Type B pancreatic cell (in vitro differentiated cells): ENCODE data around the gene NDNF. TPM values are rescaled to one million over a fixed set of nuclear protein-coding genes. Genes with fewer than 3 reads are reported as not detected.

Experiments used
- DNase-seq: peaks from one replicate; pipeline ENCODE4 v3.0.0; 2021; ENCODE audit warnings: mixed read lengths; ENCODE audit not compliant: unreplicated experiment; ENCODE audit errors: extremely low spot score
- H3K27ac Mint-ChIP-seq: 2 replicates; pipeline ENCODE4 v1.8.0; 2021; ENCODE audit warnings: mild to moderate bottlenecking, mixed read lengths
- H3K27me3 Mint-ChIP-seq: 2 replicates; pipeline ENCODE4 v1.8.0; 2021; ENCODE audit warnings: mixed read lengths
- H3K36me3 Mint-ChIP-seq: 2 replicates; pipeline ENCODE4 v1.8.0; 2021; ENCODE audit warnings: mixed read lengths
- H3K4me1 Mint-ChIP-seq: one replicate; pipeline ENCODE4 v1.8.0; 2021; ENCODE audit warnings: mixed read lengths; ENCODE audit not compliant: unreplicated experiment
- H3K4me3 Mint-ChIP-seq: 2 replicates; pipeline ENCODE4 v1.8.0; 2021; ENCODE audit warnings: mild to moderate bottlenecking, mixed read lengths
- H3K9me3 Mint-ChIP-seq: 2 replicates; pipeline ENCODE4 v1.8.0; 2021; ENCODE audit warnings: mixed read lengths
- total RNA-seq: library from RNA; stranded (reverse); gene quantifications from 2 replicates; pipeline ENCODE4 v1.2.1, GENCODE V29; 2021; ENCODE audit warnings: low replicate concordance
- TF ChIP-seq, protein P1 (sequence below): fragments of 200-600 bp; sonication (generic); conservative IDR thresholded peaks from 2 replicates; pipeline ENCODE4 v1.5.0; 2021; ENCODE audit warnings: antibody characterized with exemption, mild to moderate bottlenecking

The NDNF gene
- total RNA-seq, 1 donor from 2014 or later, result 14.6 TPM

DNA sequence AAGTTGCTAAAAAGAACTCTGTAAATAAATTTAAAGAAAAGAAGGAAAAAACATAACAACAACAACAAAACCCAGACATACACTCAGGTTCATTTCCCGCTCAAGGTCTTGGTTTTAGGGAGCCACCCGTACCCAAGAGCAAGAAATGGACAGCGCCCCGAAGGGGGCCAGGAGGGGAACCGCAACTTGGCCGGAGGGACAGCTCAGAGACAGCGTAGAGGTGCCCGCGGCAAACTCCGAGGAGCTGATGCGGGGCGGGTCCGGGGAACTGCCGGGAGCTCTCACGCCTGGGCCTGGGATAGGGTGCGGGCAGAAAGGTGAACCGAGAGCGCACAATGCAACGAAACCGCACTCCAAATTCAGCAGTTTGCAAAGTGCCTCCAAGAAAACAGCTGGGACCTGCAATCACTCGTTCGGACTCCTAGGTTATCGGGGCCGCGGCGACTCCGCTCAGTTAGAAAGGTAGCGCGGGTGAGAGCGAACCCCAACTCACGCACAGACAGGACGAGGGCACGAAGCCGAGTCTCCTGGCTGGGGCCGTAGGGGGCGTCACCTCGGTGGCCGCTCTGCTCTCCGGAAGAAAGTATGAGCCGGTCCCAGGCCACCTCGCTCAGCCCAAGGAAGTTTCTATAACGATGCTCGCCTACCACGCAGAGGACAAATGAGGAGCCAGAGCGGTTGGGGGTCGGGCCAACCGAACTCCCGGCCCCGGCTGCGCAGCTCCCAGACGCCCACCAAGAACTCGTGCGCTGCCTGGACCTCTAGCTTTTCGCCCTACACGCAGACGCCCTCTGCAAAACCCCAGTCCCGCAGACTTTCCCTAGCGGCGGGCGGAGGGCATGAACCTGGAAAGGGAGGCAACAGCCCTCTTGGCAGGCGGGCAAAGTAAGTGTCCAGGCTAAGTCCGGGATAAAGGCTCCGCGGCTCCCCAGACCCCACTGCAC is 1.4 kb downstream of the NDNF start:
- Mint-ChIP-seq H3K4me3 (peak overlapping the region; percentile 90), H3K4me1 (peaks cover 16% of the 10 kb centered on the region), H3K9me3 (peaks cover 7% of the 10 kb centered on the region), H3K36me3 (no peaks in the 10 kb centered on the region), H3K27ac (peak overlapping the region; percentile 58), H3K27me3 (peaks cover 70% of the 10 kb centered on the region)
- DNase-seq, result peak; percentile 79
- TF ChIP-seq, protein P1, sequence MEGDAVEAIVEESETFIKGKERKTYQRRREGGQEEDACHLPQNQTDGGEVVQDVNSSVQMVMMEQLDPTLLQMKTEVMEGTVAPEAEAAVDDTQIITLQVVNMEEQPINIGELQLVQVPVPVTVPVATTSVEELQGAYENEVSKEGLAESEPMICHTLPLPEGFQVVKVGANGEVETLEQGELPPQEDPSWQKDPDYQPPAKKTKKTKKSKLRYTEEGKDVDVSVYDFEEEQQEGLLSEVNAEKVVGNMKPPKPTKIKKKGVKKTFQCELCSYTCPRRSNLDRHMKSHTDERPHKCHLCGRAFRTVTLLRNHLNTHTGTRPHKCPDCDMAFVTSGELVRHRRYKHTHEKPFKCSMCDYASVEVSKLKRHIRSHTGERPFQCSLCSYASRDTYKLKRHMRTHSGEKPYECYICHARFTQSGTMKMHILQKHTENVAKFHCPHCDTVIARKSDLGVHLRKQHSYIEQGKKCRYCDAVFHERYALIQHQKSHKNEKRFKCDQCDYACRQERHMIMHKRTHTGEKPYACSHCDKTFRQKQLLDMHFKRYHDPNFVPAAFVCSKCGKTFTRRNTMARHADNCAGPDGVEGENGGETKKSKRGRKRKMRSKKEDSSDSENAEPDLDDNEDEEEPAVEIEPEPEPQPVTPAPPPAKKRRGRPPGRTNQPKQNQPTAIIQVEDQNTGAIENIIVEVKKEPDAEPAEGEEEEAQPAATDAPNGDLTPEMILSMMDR, result peak; percentile 67

DNA sequence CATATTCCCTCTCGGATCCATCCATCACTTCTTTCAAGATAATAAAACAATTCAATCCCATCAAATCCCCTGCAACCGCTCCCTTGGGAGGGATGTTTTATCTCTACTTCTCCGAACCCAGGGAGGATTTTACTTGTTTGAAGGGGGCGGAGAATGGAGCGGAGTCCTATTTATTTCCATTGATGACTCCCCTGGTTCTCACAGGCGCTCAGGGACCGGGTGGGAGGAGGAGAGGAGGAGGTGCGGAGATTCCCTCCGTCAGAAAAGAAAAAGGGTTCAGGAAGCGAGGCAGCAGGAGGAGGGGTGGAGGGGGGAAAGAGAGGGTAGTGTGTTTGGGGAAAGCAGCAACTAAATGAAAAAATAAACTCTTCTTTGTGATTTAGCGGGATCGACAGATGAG is 2.1 kb downstream of the NDNF start:
- Mint-ChIP-seq H3K4me3 (peak overlapping the region; percentile 90), H3K27ac (peak overlapping the region; percentile 11), H3K4me1 (peaks cover 16% of the 10 kb centered on the region), H3K9me3 (peaks cover 7% of the 10 kb centered on the region), H3K36me3 (no peaks in the 10 kb centered on the region), H3K27me3 (peaks cover 66% of the 10 kb centered on the region)
- TF ChIP-seq, protein P1, result no peak
- no peak for DNase-seq

DNA sequence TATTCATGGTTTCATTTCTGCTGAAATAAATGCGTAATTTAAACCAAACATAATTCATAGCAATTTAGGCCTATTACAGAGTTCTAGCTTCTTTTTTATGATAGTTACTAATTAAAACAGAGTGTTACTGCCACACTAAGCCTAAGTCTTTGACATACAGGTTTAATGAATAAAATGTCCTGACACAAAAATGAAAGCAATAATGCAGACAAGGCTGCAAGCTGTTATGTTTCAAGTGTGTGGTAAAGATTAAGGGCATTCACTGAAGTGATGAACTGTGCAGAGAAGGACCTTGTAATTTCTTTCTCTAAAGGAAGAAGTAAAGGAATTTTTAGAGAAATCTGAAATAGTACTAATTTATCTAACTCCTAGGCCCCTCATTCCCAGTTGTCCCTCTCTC is 2.9 kb downstream of the NDNF start:
- Mint-ChIP-seq H3K36me3 (no peaks in the 10 kb centered on the region), H3K27ac (no peak overlapping the region), H3K4me1 (peaks cover 16% of the 10 kb centered on the region), H3K4me3 (peak overlapping the region; percentile 90), H3K9me3 (peaks cover 4% of the 10 kb centered on the region), H3K27me3 (peaks cover 64% of the 10 kb centered on the region)
- TF ChIP-seq, protein P1, result no peak
- no peak for DNase-seq

DNA sequence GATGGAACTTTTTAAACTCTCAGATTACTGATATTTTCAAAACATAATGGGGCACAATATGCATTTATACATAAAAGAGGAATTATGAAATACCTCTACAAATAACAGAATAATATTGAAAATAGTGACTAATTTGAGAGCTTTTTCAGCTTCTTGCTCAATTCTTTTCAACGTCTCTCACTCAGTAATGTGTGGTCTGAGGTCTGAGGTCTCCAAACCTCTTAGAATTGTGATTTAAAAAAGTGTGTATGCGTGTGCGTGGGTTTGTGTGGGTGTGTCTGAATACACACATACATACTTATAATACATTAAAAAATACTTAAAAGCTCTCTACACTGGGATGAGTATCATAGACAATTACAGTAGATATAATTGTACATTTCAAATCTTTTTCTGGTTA is 7.9 kb downstream of the NDNF start:
- Mint-ChIP-seq H3K36me3 (no peaks in the 10 kb centered on the region), H3K9me3 (no peaks in the 10 kb centered on the region), H3K4me3 (no peak overlapping the region), H3K27me3 (peaks cover 19% of the 10 kb centered on the region), H3K4me1 (no peaks in the 10 kb centered on the region), H3K27ac (no peak overlapping the region)
- no peak for DNase-seq
- TF ChIP-seq, protein P1, result no peak

DNA sequence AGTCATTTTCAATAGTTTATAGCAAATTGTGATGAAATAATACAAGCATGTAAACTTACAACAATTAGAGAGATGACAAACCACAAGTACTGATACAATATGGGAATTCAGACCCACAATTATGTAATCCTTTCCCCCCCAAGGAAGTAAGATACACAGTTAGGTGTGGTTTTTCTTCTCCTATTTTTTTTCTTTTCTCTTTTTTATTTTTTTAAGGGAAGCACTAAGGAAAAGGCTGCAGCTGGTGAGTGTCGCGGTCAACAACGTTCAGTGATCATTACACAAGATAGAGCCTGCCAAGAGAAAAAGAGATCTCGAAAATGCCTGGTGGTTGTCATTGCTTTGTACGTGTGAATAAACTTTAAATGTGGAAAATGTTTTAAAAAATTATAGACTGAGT is 9.8 kb downstream of the NDNF start:
- Mint-ChIP-seq H3K36me3 (no peaks in the 10 kb centered on the region), H3K9me3 (no peaks in the 10 kb centered on the region), H3K4me3 (no peak overlapping the region), H3K27me3 (peaks cover 10% of the 10 kb centered on the region), H3K27ac (no peak overlapping the region), H3K4me1 (peaks cover 2% of the 10 kb centered on the region)
- no peak for DNase-seq
- TF ChIP-seq, protein P1, result no peak
